ENCODE data around the gene SYS1.

GRCh38 chr20:45400346-45401031, 37.5 kb downstream of the SYS1 start:
- TF ChIP-seq, protein P1, sequence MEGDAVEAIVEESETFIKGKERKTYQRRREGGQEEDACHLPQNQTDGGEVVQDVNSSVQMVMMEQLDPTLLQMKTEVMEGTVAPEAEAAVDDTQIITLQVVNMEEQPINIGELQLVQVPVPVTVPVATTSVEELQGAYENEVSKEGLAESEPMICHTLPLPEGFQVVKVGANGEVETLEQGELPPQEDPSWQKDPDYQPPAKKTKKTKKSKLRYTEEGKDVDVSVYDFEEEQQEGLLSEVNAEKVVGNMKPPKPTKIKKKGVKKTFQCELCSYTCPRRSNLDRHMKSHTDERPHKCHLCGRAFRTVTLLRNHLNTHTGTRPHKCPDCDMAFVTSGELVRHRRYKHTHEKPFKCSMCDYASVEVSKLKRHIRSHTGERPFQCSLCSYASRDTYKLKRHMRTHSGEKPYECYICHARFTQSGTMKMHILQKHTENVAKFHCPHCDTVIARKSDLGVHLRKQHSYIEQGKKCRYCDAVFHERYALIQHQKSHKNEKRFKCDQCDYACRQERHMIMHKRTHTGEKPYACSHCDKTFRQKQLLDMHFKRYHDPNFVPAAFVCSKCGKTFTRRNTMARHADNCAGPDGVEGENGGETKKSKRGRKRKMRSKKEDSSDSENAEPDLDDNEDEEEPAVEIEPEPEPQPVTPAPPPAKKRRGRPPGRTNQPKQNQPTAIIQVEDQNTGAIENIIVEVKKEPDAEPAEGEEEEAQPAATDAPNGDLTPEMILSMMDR (IDR thresholded peaks at IDR 0.05) = no peak
- TF ChIP-seq EZH2 (IDR thresholded peaks at IDR 0.05; ENCODE audit: borderline replicate concordance, insufficient read depth, low read depth, low read length, poor library complexity, severe bottlenecking) = no peak

All from B cell (primary cell).